WTC11 (cell line): ENCODE results near the gene CACNG4. TPM values are rescaled to one million over a fixed set of nuclear protein-coding genes. Genes with fewer than 3 reads are reported as not detected.

Source experiments
- ATAC-seq: fragments of 200-7000 bp; cut with Tn5 transposase; 2 replicates; pipeline ENCODE4 v1.10.0; 2021; ENCODE audit warnings: mild to moderate bottlenecking, moderate library complexity
- CTCF ChIA-PET: fragments of 300-600 bp; sonication (Branson Sonifier 250); formaldehyde crosslinking; loops from one replicate; lab custom pipeline; 2021; ENCODE audit warnings: antibody characterized with exemption; lab: Charles Lee
- POLR2A ChIA-PET: fragments of 350-600 bp; sonication (Branson Sonifier 250); formaldehyde crosslinking; loops from one replicate; lab custom pipeline; 2021; ENCODE audit warnings: antibody characterized with exemption; lab: Charles Lee
- DNase-seq: peaks from one replicate; pipeline ENCODE4 v3.0.0; 2021; ENCODE audit warnings: low spot score
- H3K27ac Mint-ChIP-seq: 2 replicates; pipeline ENCODE4 v1.8.0; 2021; ENCODE audit warnings: mixed read lengths
- H3K27me3 Mint-ChIP-seq: 2 replicates; pipeline ENCODE4 v1.8.0; 2021; ENCODE audit warnings: low read depth, mild to moderate bottlenecking, moderate library complexity, mixed read lengths
- H3K36me3 Mint-ChIP-seq: 2 replicates; pipeline ENCODE4 v1.8.0; 2021; ENCODE audit warnings: mixed read lengths
- H3K4me1 Mint-ChIP-seq: 2 replicates; pipeline ENCODE4 v1.8.0; 2022; ENCODE audit warnings: mixed read lengths
- H3K4me3 Mint-ChIP-seq: 2 replicates; pipeline ENCODE4 v1.8.0; 2021; ENCODE audit warnings: mild to moderate bottlenecking, moderate library complexity, mixed read lengths
- H3K9me3 Mint-ChIP-seq: 2 replicates; pipeline ENCODE4 v1.8.0; 2021; ENCODE audit warnings: mixed read lengths
- AR ChIP-seq: fragments of 250-450 bp; sonication (Bioruptor Pico); IDR thresholded peaks from 2 replicates; pipeline ENCODE4 v1.9.0; 2021; ENCODE audit warnings: mild to moderate bottlenecking
- ESRRA ChIP-seq: sonication (generic); formaldehyde crosslinking; IDR thresholded peaks from 2 replicates; pipeline ENCODE4 v1.8.1; 2022; ENCODE audit warnings: mild to moderate bottlenecking, missing genetic modification reagents, borderline replicate concordance
- FOXJ3 ChIP-seq: sonication (generic); formaldehyde crosslinking; IDR thresholded peaks from 2 replicates; pipeline ENCODE4 v1.9.0; 2021; ENCODE audit warnings: missing genetic modification reagents, mild to moderate bottlenecking, borderline replicate concordance
- GABPB1 ChIP-seq: sonication (generic); formaldehyde crosslinking; IDR thresholded peaks from 2 replicates; pipeline ENCODE4 v1.8.1; 2023; ENCODE audit warnings: mild to moderate bottlenecking, missing genetic modification reagents
- GTF2I ChIP-seq: fragments of 250-450 bp; sonication (Bioruptor Pico); conservative IDR thresholded peaks from 2 replicates; pipeline ENCODE4 v1.4.0; 2021; ENCODE audit warnings: mild to moderate bottlenecking
- NR3C1 ChIP-seq: sonication (generic); formaldehyde crosslinking; conservative IDR thresholded peaks from 2 replicates; pipeline ENCODE4 v1.8.1; 2023; ENCODE audit warnings: low read depth, mild to moderate bottlenecking, missing genetic modification reagents
- RELA ChIP-seq: sonication (generic); formaldehyde crosslinking; IDR thresholded peaks from 2 replicates; pipeline ENCODE4 v1.8.1; 2022; ENCODE audit warnings: missing genetic modification reagents, mild to moderate bottlenecking, borderline replicate concordance
- SMAD3 ChIP-seq: sonication (generic); formaldehyde crosslinking; IDR thresholded peaks from 2 replicates; pipeline ENCODE4 v1.8.0; 2022; ENCODE audit warnings: missing genetic modification reagents, mild to moderate bottlenecking, borderline replicate concordance
- ZBTB21 ChIP-seq: sonication (generic); formaldehyde crosslinking; IDR thresholded peaks from 2 replicates; pipeline ENCODE4 v1.8.1; 2023; ENCODE audit warnings: mild to moderate bottlenecking, missing genetic modification reagents, borderline replicate concordance
- ZMAT4 ChIP-seq: fragments of 250-450 bp; sonication (Bioruptor Pico); IDR thresholded peaks from 2 replicates; pipeline ENCODE4 v1.9.0; 2021; ENCODE audit warnings: mild to moderate bottlenecking
- ZNF281 ChIP-seq: sonication (generic); formaldehyde crosslinking; IDR thresholded peaks from 2 replicates; pipeline ENCODE4 v1.8.0; 2023; ENCODE audit warnings: mild to moderate bottlenecking, missing genetic modification reagents
- ZNF396 ChIP-seq: fragments of 250-450 bp; sonication (Bioruptor Pico); IDR thresholded peaks from 2 replicates; pipeline ENCODE4 v1.8.0; 2021; ENCODE audit warnings: mild to moderate bottlenecking, moderate library complexity, borderline replicate concordance
- ZNF416 ChIP-seq: fragments of 250-450 bp; sonication (Bioruptor Pico); IDR thresholded peaks from 2 replicates; pipeline ENCODE4 v1.9.0; 2021; ENCODE audit warnings: mild to moderate bottlenecking, inconsistent platforms
- total RNA-seq: library from RNA; stranded (reverse); gene quantifications from 3 replicates; pipeline ENCODE4 v1.2.3, GENCODE V29; 2021
- TF ChIP-seq, protein P1 (sequence below): fragments of 200-600 bp; IDR thresholded peaks from 2 replicates; pipeline ENCODE4 v1.8.0; 2022; ENCODE audit warnings: antibody characterized with exemption
- TF ChIP-seq, protein P2 (sequence below): sonication (generic); formaldehyde crosslinking; IDR thresholded peaks from 2 replicates; pipeline ENCODE4 v1.8.1; 2023; ENCODE audit warnings: mild to moderate bottlenecking, missing genetic modification reagents, moderate library complexity
- TF ChIP-seq, protein P3 (sequence below): sonication (generic); formaldehyde crosslinking; IDR thresholded peaks from 2 replicates; pipeline ENCODE4 v1.8.1; 2022; ENCODE audit warnings: mild to moderate bottlenecking, missing genetic modification reagents, moderate library complexity, borderline replicate concordance

CACNG4 gene
- total RNA-seq, 1 experiment from 2014 or later: 3.4 TPM

DNA sequence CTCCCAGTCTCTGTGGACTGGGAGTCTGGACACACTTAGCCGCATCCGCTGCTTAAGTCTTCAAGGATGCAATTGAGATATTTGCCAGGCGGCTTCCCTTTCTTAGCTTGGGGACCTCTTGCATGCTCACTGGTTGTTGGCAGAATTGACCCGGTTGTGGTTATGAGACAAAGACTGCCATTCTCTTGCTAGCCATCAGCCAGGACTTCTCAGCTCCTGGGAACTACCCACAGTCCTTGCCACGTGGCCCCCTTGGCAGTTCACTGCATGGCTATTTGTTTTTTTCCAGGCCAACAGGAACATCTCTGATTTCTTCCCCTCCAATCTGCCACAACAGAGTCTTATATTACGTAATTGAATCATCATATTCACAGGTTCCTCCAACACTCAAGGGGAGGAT is 25.5 kb downstream of the CACNG4 start:
- Mint-ChIP-seq H3K4me3 (no peak overlapping the region), H3K27ac (no peak overlapping the region), H3K9me3 (no peaks in the 10 kb centered on the region), H3K27me3 (peaks cover 3% of the 10 kb centered on the region; the same call in 1 of the 2 replicates), H3K36me3 (no peaks in the 10 kb centered on the region), H3K4me1 (no peaks in the 10 kb centered on the region)
- ChIA-PET CTCF (interaction anchor here (0.9 kb wide), 1 partner anchor 37 kb away, joined by 3 read pairs; no protein-coding TSS in a partner anchor), POLR2A (no interaction called here)
- ATAC-seq (no peak), DNase-seq (no peak)
- TF ChIP-seq, protein P1, sequence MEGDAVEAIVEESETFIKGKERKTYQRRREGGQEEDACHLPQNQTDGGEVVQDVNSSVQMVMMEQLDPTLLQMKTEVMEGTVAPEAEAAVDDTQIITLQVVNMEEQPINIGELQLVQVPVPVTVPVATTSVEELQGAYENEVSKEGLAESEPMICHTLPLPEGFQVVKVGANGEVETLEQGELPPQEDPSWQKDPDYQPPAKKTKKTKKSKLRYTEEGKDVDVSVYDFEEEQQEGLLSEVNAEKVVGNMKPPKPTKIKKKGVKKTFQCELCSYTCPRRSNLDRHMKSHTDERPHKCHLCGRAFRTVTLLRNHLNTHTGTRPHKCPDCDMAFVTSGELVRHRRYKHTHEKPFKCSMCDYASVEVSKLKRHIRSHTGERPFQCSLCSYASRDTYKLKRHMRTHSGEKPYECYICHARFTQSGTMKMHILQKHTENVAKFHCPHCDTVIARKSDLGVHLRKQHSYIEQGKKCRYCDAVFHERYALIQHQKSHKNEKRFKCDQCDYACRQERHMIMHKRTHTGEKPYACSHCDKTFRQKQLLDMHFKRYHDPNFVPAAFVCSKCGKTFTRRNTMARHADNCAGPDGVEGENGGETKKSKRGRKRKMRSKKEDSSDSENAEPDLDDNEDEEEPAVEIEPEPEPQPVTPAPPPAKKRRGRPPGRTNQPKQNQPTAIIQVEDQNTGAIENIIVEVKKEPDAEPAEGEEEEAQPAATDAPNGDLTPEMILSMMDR: no peak
- TF ChIP-seq ZNF396 (CRISPR knock-in tag): no peak
- TF ChIP-seq ESRRA (CRISPR knock-in tag): no peak
- TF ChIP-seq NR3C1: no peak
- no peak for TF ChIP-seq ZNF281 (CRISPR knock-in tag)

DNA sequence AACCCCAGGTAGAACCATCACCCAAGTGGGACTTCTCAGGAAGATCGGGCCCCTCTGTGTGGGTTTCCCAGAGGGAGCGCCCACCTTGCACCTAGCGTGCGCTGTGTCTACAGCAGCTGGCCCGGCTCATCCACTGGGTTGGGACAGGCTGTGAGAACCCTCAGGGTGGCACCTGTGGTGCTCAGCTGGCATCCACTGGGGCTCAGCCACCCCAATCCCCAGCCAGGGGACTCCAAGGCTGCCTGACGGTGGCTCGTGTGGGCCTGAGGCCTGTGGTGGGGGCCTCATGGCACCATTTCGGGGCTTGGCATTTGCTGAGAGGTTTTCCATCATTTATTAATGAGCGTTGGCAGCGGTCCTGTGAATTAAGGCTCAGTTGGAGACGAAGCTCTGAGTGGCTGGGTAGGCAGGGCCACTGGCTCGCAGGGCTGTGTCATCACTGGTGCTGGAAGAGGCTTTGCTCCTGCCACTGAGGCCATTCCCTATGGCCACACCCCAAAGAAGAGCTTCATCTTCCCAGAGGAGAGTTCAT is 28.5 kb downstream of the CACNG4 start:
- ChIA-PET CTCF (no interaction called here), POLR2A (no interaction called here)
- no peaks in the 10 kb centered on the region for H3K36me3 Mint-ChIP-seq
- no peaks in the 10 kb centered on the region for H3K9me3 Mint-ChIP-seq
- no peak for DNase-seq
- no peaks in the 10 kb centered on the region; the same call in 1 of the 2 replicates for H3K27me3 Mint-ChIP-seq
- no peak overlapping the region for H3K27ac Mint-ChIP-seq
- no peak overlapping the region for H3K4me3 Mint-ChIP-seq
- ATAC-seq: no peak
- no peak for TF ChIP-seq SMAD3
- no peak for TF ChIP-seq GTF2I (CRISPR knock-in tag)
- no peak for TF ChIP-seq ZBTB21 (CRISPR knock-in tag)
- TF ChIP-seq, protein P2, sequence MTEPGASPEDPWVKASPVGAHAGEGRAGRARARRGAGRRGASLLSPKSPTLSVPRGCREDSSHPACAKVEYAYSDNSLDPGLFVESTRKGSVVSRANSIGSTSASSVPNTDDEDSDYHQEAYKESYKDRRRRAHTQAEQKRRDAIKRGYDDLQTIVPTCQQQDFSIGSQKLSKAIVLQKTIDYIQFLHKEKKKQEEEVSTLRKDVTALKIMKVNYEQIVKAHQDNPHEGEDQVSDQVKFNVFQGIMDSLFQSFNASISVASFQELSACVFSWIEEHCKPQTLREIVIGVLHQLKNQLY (CRISPR knock-in tag): no peak
- TF ChIP-seq AR (CRISPR knock-in tag): no peak
- TF ChIP-seq, protein P3, sequence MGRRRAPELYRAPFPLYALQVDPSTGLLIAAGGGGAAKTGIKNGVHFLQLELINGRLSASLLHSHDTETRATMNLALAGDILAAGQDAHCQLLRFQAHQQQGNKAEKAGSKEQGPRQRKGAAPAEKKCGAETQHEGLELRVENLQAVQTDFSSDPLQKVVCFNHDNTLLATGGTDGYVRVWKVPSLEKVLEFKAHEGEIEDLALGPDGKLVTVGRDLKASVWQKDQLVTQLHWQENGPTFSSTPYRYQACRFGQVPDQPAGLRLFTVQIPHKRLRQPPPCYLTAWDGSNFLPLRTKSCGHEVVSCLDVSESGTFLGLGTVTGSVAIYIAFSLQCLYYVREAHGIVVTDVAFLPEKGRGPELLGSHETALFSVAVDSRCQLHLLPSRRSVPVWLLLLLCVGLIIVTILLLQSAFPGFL (CRISPR knock-in tag): no peak
- no peak for TF ChIP-seq ZMAT4 (CRISPR knock-in tag)
- TF ChIP-seq RELA (CRISPR knock-in tag): no peak
- TF ChIP-seq, protein P1: no peak
- TF ChIP-seq ZNF416 (CRISPR knock-in tag): no peak
- TF ChIP-seq GABPB1: no peak
- no peak for TF ChIP-seq FOXJ3
- H3K4me1 Mint-ChIP-seq: no peaks in the 10 kb centered on the region
